Astrocyte (in vitro differentiated cells and primary cell): ENCODE results near the gene COL27A1.

Experiments used
- EZH2 ChIP-seq: IDR thresholded peaks from 2 replicates; pipeline ENCODE4 v1.6.1; 2012; ENCODE audit warnings: mild to moderate bottlenecking, low read length, inconsistent platforms; ENCODE audit not compliant: insufficient read depth
- TF ChIP-seq, protein P1 (sequence below): IDR thresholded peaks from 2 replicates; pipeline ENCODE4 v1.5.1; 2011; ENCODE audit warnings: low read depth, mild to moderate bottlenecking, inconsistent platforms, low read length, moderate library complexity; ENCODE audit not compliant: insufficient read depth

DNA sequence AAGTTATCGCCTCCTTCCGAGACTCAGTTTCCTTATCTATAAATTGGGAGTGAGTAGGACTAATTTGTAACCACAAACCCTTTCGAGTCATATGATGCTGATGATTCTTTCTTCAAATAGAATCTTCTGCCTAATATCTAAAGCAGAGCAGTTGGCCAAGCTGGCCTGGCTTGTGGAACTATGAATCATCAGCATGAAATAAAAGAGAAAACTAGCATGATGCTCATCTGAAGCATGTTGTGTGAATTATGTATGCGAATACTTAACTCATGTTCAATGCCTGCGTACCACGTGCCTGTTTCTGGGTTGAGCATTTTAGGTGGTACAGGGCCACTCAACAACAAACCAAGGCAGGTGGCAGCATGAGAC is 152.5 kb downstream of the COL27A1 start:
- TF ChIP-seq, protein P1, sequence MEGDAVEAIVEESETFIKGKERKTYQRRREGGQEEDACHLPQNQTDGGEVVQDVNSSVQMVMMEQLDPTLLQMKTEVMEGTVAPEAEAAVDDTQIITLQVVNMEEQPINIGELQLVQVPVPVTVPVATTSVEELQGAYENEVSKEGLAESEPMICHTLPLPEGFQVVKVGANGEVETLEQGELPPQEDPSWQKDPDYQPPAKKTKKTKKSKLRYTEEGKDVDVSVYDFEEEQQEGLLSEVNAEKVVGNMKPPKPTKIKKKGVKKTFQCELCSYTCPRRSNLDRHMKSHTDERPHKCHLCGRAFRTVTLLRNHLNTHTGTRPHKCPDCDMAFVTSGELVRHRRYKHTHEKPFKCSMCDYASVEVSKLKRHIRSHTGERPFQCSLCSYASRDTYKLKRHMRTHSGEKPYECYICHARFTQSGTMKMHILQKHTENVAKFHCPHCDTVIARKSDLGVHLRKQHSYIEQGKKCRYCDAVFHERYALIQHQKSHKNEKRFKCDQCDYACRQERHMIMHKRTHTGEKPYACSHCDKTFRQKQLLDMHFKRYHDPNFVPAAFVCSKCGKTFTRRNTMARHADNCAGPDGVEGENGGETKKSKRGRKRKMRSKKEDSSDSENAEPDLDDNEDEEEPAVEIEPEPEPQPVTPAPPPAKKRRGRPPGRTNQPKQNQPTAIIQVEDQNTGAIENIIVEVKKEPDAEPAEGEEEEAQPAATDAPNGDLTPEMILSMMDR, result no peak
- no peak for TF ChIP-seq EZH2
